ENCODE data around the gene IFITM1. TPM values are rescaled to one million over a fixed set of nuclear protein-coding genes. Genes with fewer than 3 reads are reported as not detected.

Gene IFITM1
- total and polyA plus RNA-seq, 2 of the 8 experiments (the other 6 are each of a cell fraction or from before 2014, with no cell fraction given) = 394 to 1,464 TPM

- TF ChIP-seq POU5F1 (IDR thresholded peaks at IDR 0.05; ENCODE audit: low read depth, low read length) = no peak
- TF ChIP-seq JUN (IDR thresholded peaks at IDR 0.05; ENCODE audit: low read depth, low read length) = no peak
- no peak for TF ChIP-seq CTCF (IDR thresholded peaks at IDR 0.05; ENCODE audit: control extremely low read depth in 1 of 3, insufficient read depth in 1 of 3, low read depth in 1 of 3, low read length in 3 of 3)
- no peak for TF ChIP-seq POLR2A (IDR thresholded peaks at IDR 0.05; ENCODE audit: control extremely low read depth in 1 of 2, low read depth in 2 of 2, low read length in 2 of 2)
- no peak for TF ChIP-seq SAP30 (IDR thresholded peaks at IDR 0.05; ENCODE audit: insufficient read depth, insufficient replicate concordance, low read length)
- no peak for TF ChIP-seq CHD1 (IDR thresholded peaks at IDR 0.05; ENCODE audit: low read depth, low read length)
Measured at GRCh38 chr11:342328-342727, 28.5 kb downstream of the IFITM1 start (continued).
